Activated naive CD8-positive, alpha-beta T cell treated with anti-CD3 and anti-CD28 coated beads, Interleukin-2, amount 10 ng/mL, durations not matched to agents 7 days and 5 days (primary cell): Measurements from ENCODE around the gene ENTPD6. TPM values are rescaled to one million over a fixed set of nuclear protein-coding genes. Genes with fewer than 3 reads are reported as not detected.
"Not testable (repeated sequence)": the region's sequence is repeated elsewhere in the genome, so short reads cannot be mapped to it uniquely, and the experiment has no call there.

Experiments
- ATAC-seq: fragments of 150-1000 bp; cut with Tn5 transposase; one replicate; pipeline ENCODE4 v1.10.0; 2021; ENCODE audit warnings: low read depth, moderate library complexity
- POLR2A ChIA-PET: fragments of 350-600 bp; sonication (Branson Sonifier 250); formaldehyde crosslinking; loops from one replicate; lab custom pipeline; 2021; ENCODE audit warnings: antibody characterized with exemption; lab: Charles Lee
- DNase-seq: peaks from one replicate; pipeline ENCODE4 v3.0.0; 2021
- H3K27ac Mint-ChIP-seq: one replicate; pipeline ENCODE4 v1.8.0; 2022; ENCODE audit warnings: mild to moderate bottlenecking, mixed read lengths
- H3K27me3 Mint-ChIP-seq: one replicate; pipeline ENCODE4 v1.8.0; 2022; ENCODE audit warnings: mild to moderate bottlenecking, moderate library complexity, mixed read lengths
- H3K36me3 Mint-ChIP-seq: one replicate; pipeline ENCODE4 v1.8.0; 2021; ENCODE audit warnings: mild to moderate bottlenecking, mixed read lengths
- H3K4me1 Mint-ChIP-seq: one replicate; pipeline ENCODE4 v1.8.0; 2021; ENCODE audit warnings: mixed read lengths
- H3K4me3 Mint-ChIP-seq: one replicate; pipeline ENCODE4 v1.8.0; 2022; ENCODE audit warnings: mild to moderate bottlenecking, moderate library complexity, mixed read lengths
- H3K9me3 Mint-ChIP-seq: one replicate; pipeline ENCODE4 v1.8.0; 2021; ENCODE audit warnings: mixed read lengths
- total RNA-seq, 2 experiments: library from RNA; stranded (reverse); gene quantifications; one replicate each; pipeline ENCODE4 v1.2.3, GENCODE V29; 2021

Gene ENTPD6
- total RNA-seq, 2 experiments from 2014 or later = 54.6 to 62.3 TPM

DNA sequence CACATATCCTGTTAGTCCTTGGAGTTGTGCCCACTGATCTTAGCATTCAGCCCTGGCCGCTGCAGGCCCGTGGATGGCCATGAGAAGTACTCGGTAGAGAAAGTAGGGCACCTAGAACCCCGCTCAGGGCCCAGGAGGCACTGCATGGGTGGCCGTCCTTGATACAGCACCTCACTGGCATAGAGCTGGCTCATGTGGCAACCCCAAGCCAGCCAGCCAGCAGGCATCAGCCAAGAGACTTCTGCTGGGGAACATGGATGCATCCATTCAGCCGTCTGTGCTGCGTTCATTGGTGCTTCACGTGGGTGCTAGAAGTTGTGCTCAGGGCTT, 62.9 kb downstream of the ENTPD6 start:
- POLR2A ChIA-PET = interaction anchor here (1.4 kb wide), 1 partner anchor 10 kb away, joined by 6 read pairs; the partner anchor contains the start of gene PYGB
- H3K27ac Mint-ChIP-seq = peak overlapping the region; percentile 30
- H3K27me3 Mint-ChIP-seq = no peaks in the 10 kb centered on the region
- H3K9me3 Mint-ChIP-seq = peaks cover 6% of the 10 kb centered on the region
- H3K4me1 Mint-ChIP-seq = peaks cover 20% of the 10 kb centered on the region
- no peak for ATAC-seq
- H3K36me3 Mint-ChIP-seq = peaks cover 29% of the 10 kb centered on the region
- peak overlapping the region; percentile 13 for H3K4me3 Mint-ChIP-seq
- DNase-seq = no peak

DNA sequence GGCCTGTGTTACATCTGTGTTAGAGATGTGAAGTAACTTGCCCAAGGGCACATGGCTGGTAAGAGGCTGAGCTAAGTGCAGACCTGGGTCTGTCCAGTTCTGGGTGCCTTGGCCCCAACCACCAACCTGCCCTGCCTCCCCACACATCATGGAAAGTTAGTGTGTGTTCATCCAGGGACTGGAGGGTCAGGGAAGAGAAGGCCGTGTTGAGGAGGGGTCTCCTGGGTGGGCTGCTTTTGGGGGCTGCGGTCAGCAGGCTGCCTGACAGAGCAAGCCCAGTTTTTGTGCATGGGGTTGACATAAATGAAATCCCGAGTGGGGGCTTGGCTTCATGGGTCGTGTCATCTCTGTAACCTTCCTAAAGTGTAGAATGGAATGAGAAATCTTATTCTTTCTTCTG, 63.3 kb downstream of the ENTPD6 start:
- no peaks in the 10 kb centered on the region for H3K27me3 Mint-ChIP-seq
- H3K27ac Mint-ChIP-seq = peak overlapping the region; percentile 30
- DNase-seq (no peak), ATAC-seq (no peak)
- peak overlapping the region; percentile 13 for H3K4me3 Mint-ChIP-seq
- peaks cover 6% of the 10 kb centered on the region for H3K9me3 Mint-ChIP-seq
- POLR2A ChIA-PET = interaction anchor here (1.4 kb wide), 1 partner anchor 11 kb away, joined by 6 read pairs; the partner anchor contains the start of gene PYGB
- H3K4me1 Mint-ChIP-seq = peaks cover 20% of the 10 kb centered on the region
- peaks cover 29% of the 10 kb centered on the region for H3K36me3 Mint-ChIP-seq

DNA sequence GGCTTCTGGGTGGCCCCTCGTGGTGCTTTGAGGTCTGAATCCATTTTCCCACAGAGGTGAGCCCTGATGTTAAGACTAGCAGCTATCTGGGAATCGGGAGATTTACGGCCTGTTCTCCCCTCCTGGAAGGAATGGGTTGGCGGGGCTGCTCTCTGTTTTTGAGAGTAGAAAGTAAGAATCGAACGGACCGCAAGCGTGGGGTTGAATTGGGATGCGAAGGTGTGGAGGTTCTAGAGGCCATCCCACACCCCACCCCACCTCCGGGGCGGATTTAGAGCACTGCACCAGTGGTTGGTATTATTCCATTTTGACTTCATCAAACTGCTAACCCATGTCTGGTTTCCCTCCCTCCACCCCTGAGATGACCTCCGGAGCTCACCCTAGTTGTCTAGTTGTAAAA, 63.8 kb downstream of the ENTPD6 start:
- Mint-ChIP-seq H3K27ac (peak overlapping the region; percentile 90), H3K4me3 (peak overlapping the region; percentile 69), H3K4me1 (peaks cover 20% of the 10 kb centered on the region), H3K27me3 (no peaks in the 10 kb centered on the region), H3K36me3 (peaks cover 33% of the 10 kb centered on the region), H3K9me3 (peaks cover 6% of the 10 kb centered on the region)
- ATAC-seq = peak; percentile 58
- DNase-seq = no peak
- POLR2A ChIA-PET = interaction anchor here (1.8 to 3.2 kb wide), 2 partner anchors 12 to 38 kb away, joined by 4 to 9 read pairs; partner anchors contain the start of gene PYGB

DNA sequence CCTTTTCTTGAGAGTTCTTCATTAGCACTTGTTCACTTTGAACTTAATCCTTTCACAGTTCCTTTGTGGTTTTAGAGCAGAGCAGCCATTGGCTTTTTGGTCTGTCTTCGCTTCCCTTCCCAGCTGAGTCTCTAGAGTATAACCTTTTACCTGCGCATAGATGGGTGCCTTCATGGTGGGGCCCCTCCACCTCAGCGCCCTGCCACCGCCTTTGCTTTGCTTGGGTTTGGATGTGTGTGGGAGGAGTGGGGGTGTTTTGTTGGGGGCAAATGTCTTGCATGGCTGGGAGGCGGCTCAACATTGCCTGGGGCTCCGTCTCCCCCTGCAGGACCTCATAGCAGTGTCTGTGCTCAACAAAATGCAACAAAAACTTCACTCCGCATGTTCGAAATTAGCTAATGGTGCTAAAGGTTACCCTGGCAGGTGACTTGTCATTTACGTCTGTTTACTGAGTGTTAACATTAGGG, 64.3 kb downstream of the ENTPD6 start:
- H3K27me3 Mint-ChIP-seq = no peaks in the 10 kb centered on the region
- peaks cover 6% of the 10 kb centered on the region for H3K9me3 Mint-ChIP-seq
- DNase-seq (no peak), ATAC-seq (peak; percentile 63)
- H3K27ac Mint-ChIP-seq = peak overlapping the region; percentile 90
- H3K4me3 Mint-ChIP-seq = peak overlapping the region; percentile 69
- peaks cover 35% of the 10 kb centered on the region for H3K36me3 Mint-ChIP-seq
- POLR2A ChIA-PET = interaction anchor here (1.8 to 3.2 kb wide), 2 partner anchors 12 to 39 kb away, joined by 4 to 9 read pairs; partner anchors contain the start of gene PYGB
- peaks cover 20% of the 10 kb centered on the region for H3K4me1 Mint-ChIP-seq

DNA sequence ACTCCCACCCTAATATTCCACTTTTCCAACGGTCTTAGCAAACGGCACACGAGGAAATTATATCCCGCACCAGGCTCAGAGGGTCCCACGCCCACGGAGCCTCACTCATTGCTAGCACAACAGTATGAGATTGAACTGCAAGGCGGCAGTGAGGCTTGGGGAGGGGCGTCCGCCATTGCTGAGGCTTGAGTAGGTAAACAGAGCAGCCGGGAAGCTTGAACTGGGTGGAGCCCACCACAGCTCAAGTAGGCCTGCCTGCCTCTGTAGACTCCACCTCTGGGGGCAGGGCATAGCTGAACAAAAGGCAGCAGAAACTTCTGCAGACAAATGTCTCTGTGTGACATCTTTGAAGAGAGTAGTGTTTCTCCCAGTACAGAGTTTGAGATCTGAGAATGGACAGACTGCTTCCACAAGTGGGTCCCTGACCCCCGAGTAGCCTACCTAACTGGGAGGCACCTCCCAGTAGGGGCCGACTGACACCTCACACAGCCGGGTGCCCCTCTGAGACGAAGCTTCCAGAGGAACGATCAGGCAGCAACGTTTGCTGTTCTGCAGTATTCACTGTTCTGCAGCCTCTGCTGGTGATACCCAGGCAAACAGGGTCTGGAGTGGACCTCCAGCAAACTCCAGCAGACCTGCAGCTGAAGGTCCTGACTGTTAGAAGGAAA, 65.4 kb downstream of the ENTPD6 start:
- H3K4me1 Mint-ChIP-seq = peaks cover 20% of the 10 kb centered on the region
- H3K4me3 Mint-ChIP-seq = peak overlapping the region; percentile 28
- H3K27ac Mint-ChIP-seq = peak overlapping the region; percentile 45
- not testable (repeated sequence) for ATAC-seq, H3K9me3 Mint-ChIP-seq, H3K27me3 Mint-ChIP-seq, DNase-seq
- POLR2A ChIA-PET = interaction anchor here (1.8 to 3.2 kb wide), 2 partner anchors 13 to 40 kb away, joined by 4 to 9 read pairs; partner anchors contain the start of gene PYGB
- peaks cover 35% of the 10 kb centered on the region for H3K36me3 Mint-ChIP-seq

DNA sequence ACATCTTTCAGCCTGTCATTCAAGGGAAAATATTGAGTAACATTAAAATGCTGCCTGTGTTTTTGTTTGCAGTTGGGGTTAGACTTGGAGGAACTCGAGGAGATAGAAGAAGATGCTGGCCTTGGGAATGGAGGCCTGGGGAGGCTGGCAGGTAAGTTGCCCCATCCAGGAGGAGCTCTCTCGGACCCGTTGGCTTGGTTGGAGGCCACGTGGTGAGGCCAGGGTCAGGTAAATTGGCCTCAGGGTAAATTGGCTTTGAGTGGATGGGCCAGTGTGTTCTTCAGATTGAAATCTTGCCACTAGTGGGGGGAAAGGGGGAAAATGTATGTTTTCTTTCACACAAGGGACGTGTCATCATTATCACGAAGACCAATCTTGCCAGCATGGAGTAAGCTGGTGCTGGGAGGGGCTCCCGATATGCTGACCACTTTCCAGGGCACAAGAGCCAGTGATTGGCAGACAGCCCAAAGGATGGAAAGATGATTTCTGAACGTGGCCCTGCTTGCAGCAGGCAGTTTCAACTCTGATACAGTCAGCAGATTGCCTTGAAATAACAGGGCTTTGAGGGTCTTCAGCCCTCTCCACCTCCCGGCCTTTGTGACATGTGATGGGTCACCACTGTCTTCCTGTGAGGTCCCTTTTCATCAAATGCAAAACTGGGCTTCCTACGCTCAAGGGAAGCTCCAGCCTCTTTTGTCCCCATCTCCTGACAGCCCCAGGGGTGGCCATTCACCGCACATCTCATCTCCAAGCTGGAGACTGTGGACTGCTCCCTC, 73.7 kb downstream of the ENTPD6 start:
- DNase-seq (no peak), ATAC-seq (no peak)
- Mint-ChIP-seq H3K27ac (no peak overlapping the region), H3K36me3 (peaks cover 10% of the 10 kb centered on the region), H3K27me3 (no peaks in the 10 kb centered on the region), H3K4me3 (no peak overlapping the region), H3K4me1 (no peaks in the 10 kb centered on the region), H3K9me3 (no peaks in the 10 kb centered on the region)
- POLR2A ChIA-PET = no interaction called here

DNA sequence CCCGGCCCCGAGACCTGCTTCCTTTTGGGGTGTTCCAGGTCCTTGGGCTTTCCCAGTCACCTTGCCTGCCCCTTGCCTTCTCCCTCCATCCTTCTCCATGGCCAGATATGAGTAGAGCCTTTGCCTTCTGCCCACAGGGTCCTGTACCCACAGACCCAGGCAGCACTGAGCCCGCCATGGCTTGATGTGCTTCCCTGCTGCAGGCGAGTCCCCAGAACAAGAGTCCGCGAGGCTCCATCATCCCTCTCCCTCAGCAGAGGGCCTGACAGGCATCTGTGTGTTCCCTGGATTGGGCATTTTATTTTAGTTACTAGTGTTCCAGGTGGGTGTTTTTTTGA, 74.3 kb downstream of the ENTPD6 start:
- no peaks in the 10 kb centered on the region for H3K9me3 Mint-ChIP-seq
- no peak overlapping the region for H3K27ac Mint-ChIP-seq
- ATAC-seq (no peak), DNase-seq (peak; percentile 12)
- H3K4me3 Mint-ChIP-seq = no peak overlapping the region
- POLR2A ChIA-PET = no interaction called here
- H3K4me1 Mint-ChIP-seq = no peaks in the 10 kb centered on the region
- H3K36me3 Mint-ChIP-seq = peaks cover 7% of the 10 kb centered on the region
- H3K27me3 Mint-ChIP-seq = no peaks in the 10 kb centered on the region

DNA sequence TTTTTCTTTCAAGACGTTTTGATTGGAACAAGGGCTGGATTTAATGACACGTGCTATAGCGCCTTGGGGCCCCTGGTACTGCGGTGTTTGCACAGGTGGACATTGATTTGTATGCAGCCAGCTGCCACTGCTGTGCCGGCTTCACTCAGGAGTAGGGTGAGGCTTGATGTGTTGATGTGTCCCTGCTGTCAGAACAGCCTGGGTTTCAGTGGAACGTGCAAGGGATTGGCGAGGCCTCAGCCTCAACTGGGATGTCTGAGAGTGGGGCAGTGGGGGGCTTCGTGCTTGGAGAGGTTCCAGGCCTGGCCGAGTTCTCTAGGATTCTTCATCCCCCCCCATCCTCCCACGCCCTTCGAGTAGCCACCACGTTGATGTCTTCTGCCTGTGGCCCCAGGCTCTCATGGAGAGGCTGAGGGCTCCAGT, 75.3 kb downstream of the ENTPD6 start:
- Mint-ChIP-seq H3K4me3 (no peak overlapping the region), H3K36me3 (peaks cover 7% of the 10 kb centered on the region), H3K27me3 (no peaks in the 10 kb centered on the region), H3K4me1 (no peaks in the 10 kb centered on the region), H3K27ac (no peak overlapping the region), H3K9me3 (no peaks in the 10 kb centered on the region)
- ATAC-seq (no peak), DNase-seq (no peak)
- POLR2A ChIA-PET = no interaction called here

DNA sequence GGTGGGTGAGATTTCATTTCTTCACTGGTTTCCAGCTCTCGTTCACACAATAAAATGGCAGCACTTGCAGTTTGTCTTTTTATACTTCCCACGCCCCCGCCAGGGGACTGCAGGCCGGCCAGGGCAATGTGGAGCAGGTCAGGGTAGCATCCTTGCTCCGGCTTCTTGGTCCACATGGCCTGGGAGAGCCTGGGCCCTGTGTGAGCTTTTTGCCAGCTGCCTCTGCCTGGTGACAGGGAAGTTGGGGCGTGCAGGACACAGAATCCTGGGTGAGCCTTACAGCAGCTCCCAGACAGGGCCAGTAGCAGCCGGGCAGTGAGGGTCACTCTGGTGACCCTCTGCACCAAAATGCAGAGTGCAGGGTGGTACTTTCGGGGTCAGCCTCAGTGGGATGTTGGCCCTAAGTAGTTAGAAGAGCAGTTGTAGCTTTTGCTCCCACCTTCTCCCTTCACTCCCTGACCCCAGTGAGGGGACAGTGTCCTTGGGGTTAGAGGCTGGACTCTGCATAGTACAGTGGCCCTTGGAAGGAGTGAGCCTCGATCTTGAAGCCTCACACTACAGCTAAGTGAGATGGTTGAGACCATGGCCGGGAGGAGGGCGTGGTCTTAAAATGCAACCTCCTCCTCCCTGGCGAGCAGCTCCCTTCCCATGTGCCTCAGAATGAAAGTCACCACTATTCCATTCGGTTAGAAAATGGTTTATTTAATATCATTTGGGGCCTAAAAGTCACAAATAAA, 76.1 kb downstream of the ENTPD6 start:
- DNase-seq = no peak
- H3K4me1 Mint-ChIP-seq = no peaks in the 10 kb centered on the region
- no peaks in the 10 kb centered on the region for H3K27me3 Mint-ChIP-seq
- peaks cover 7% of the 10 kb centered on the region for H3K36me3 Mint-ChIP-seq
- H3K9me3 Mint-ChIP-seq = no peaks in the 10 kb centered on the region
- ATAC-seq = no peak
- POLR2A ChIA-PET = no interaction called here
- no peak overlapping the region for H3K4me3 Mint-ChIP-seq
- H3K27ac Mint-ChIP-seq = no peak overlapping the region

DNA sequence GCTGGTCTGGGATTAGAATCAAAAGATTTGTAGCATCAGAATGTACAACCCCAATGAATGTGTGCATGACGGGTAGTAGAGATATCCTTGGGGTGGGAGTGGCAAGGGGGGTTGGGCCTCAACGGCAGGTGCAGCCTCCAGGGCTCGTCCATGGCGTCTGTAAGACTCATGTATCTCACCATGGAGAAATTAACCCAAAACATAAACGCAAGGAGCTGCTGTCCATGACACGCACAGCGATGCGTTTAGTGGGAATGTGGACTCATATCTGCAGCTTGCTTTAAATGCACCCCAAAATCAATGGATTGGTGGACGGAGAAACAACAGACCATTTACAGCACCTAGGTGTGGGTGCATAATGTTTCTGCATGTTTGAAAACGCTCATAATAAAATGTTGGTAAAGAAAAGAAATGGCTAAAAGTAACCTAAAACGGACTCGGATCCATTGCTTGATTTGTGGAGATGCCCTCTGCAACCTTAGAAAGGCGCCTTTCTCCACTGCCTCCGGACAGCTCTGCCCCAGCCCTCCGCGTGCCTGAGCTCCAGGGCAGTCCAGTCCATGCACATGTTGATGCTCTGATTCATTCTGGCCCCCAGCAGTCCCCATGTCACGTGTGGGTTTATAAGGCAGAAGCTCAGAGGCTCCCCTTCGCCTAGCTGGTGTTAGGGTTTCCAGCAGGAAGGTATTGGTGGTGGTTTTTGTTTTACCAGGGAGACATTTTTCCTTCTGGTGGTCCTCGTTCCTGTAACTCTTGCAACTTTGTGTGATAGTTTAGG, 76.9 kb downstream of the ENTPD6 start:
- peak; percentile 12 for DNase-seq
- no peak overlapping the region for H3K27ac Mint-ChIP-seq
- no peaks in the 10 kb centered on the region for H3K27me3 Mint-ChIP-seq
- H3K9me3 Mint-ChIP-seq = no peaks in the 10 kb centered on the region
- no peaks in the 10 kb centered on the region for H3K4me1 Mint-ChIP-seq
- ATAC-seq = no peak
- H3K36me3 Mint-ChIP-seq = peaks cover 5% of the 10 kb centered on the region
- POLR2A ChIA-PET = no interaction called here
- H3K4me3 Mint-ChIP-seq = no peak overlapping the region

DNA sequence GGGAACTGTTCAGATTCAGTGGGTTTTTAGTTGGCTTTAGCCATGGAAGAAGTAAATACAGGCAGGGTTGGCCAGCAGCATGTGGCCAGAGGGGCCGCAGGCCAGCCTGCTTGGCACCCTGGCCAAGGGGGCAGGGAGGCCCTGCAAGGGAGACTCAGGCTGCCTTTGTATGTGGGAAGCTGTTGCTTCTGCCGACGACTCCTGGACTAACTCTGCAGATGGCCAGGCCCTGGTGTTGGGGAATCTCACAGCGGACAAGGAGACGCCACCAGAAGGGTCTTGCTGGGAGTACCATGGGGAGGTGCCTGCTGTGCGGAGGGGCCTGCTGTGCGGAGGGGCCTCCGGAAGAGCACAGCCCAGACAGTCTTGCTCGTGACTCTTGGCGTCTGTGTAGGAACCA, 77.5 kb downstream of the ENTPD6 start:
- Mint-ChIP-seq H3K9me3 (no peaks in the 10 kb centered on the region), H3K36me3 (peaks cover 5% of the 10 kb centered on the region), H3K4me3 (no peak overlapping the region), H3K27me3 (no peaks in the 10 kb centered on the region), H3K4me1 (no peaks in the 10 kb centered on the region), H3K27ac (no peak overlapping the region)
- ATAC-seq (no peak), DNase-seq (peak; percentile 14)
- POLR2A ChIA-PET = no interaction called here

DNA sequence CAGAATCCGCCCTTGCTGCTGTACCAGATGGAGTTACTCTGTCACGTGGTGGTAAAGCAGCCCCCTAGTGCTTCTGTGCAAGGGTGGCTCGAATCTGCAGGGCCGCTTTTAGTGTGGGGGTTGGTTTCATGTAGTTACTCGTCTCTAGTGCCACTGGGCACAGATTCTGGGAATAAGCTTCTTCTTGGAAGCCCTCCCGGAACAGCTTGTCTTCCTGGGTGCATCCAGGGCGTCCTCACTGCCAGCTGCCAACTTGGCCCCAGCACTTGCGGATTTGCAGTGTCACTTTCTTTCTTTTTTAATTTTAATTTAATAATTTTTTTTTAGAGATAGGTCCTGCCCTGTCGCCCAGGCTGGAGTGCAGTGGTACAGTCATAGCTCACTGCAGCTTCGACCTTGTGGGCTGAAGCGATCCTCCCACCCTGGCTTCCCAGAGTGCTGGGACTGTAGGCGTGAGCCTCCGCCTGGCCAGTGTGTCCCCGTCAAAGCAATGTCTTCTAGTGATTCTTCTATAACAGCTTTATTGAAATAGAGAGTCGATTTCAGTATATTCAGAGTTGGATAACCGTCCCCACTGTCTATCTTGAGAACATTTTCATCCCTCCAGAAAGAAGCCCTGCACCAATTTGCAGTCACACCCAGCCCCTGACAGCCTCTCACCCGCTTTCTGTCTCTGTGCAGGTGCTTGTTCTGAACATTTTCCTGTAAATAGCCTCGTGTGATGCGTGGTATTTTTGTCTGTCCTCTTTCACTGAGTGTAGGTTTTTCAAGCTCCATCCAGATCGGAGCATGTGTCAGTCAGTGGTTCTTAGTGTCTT, 78.2 kb downstream of the ENTPD6 start:
- H3K4me1 Mint-ChIP-seq = no peaks in the 10 kb centered on the region
- ATAC-seq = no peak
- DNase-seq = no peak
- POLR2A ChIA-PET = no interaction called here
- no peaks in the 10 kb centered on the region for H3K9me3 Mint-ChIP-seq
- peaks cover 5% of the 10 kb centered on the region for H3K36me3 Mint-ChIP-seq
- H3K4me3 Mint-ChIP-seq = no peak overlapping the region
- no peak overlapping the region for H3K27ac Mint-ChIP-seq
- no peaks in the 10 kb centered on the region for H3K27me3 Mint-ChIP-seq
